ENCODE data around the gene KLF12. TPM values are rescaled to one million over a fixed set of nuclear protein-coding genes. Genes with fewer than 3 reads are reported as not detected.

KLF12 gene
- total RNA-seq, 1 experiment from 2014 or later = 9.7 TPM

- Histone ChIP-seq H2BK12ac (ENCODE audit: insufficient read length, low read depth, low read length) (no peak overlapping the region), H4K5ac (ENCODE audit: insufficient read length, low read depth, low read length) (no peak overlapping the region), H3T11ph (ENCODE audit: low read length) (no peak overlapping the region), H3K23me2 (ENCODE audit: insufficient read length, low read depth, low read length, poor library complexity, severe bottlenecking) (peaks cover 7% of the 10 kb centered on the region), H3K56ac (ENCODE audit: insufficient read length, low read depth, low read length) (no peak overlapping the region), H3K27ac (ENCODE audit: insufficient read length, low read depth, low read length) (no peak overlapping the region), H3K4me2 (ENCODE audit: insufficient read depth, insufficient read length, low read length) (no peak overlapping the region), H2AFZ (ENCODE audit: low read length) (no peak overlapping the region), H3K4me1 (ENCODE audit: insufficient read depth, low read length) (no peaks in the 10 kb centered on the region; the same call in 1 of the 2 replicates), H3K9me3 (ENCODE audit: control insufficient read depth, low read depth, low read length) (no peaks in the 10 kb centered on the region), H2BK5ac (ENCODE audit: insufficient read length, low read length) (no peak overlapping the region), H3K27me3 (ENCODE audit: insufficient read depth, low read length) (no peaks in the 10 kb centered on the region), H4K8ac (replicated peaks; ENCODE audit: insufficient read length, low read depth, low read length) (no peak overlapping the region), H3K23ac (ENCODE audit: insufficient read length, low read depth, low read length) (no peak overlapping the region), H2BK15ac (ENCODE audit: low read depth, low read length) (no peak overlapping the region), H3K14ac (ENCODE audit: insufficient read depth, low read length) (no peak overlapping the region), H3K79me1 (ENCODE audit: insufficient read depth, low read depth, low read length, poor library complexity, severe bottlenecking) (no peaks in the 10 kb centered on the region), H4K91ac (ENCODE audit: insufficient read length, low read depth, low read length) (no peak overlapping the region), H3K79me2 (ENCODE audit: insufficient read depth, low read length) (peaks cover 4% of the 10 kb centered on the region; the same call in 1 of the 2 replicates), H3K4ac (ENCODE audit: low read depth, low read length) (no peak overlapping the region), H2BK120ac (ENCODE audit: low read depth, low read length, poor library complexity, severe bottlenecking) (no peak overlapping the region), H2BK20ac (ENCODE audit: low read depth, low read length, poor library complexity, severe bottlenecking) (no peak overlapping the region), H3K9ac (ENCODE audit: extremely low read depth, insufficient read length, low read length) (no peak overlapping the region), H2AK5ac (ENCODE audit: insufficient read length, low read length) (no peak overlapping the region), H3K18ac (ENCODE audit: insufficient read length, low read depth, low read length) (no peak overlapping the region), H4K20me1 (ENCODE audit: control insufficient read depth, insufficient read depth, insufficient read length) (no peaks in the 10 kb centered on the region)
- Mint-ChIP-seq H3K27me3 (ENCODE audit: low read depth) (peaks cover 9% of the 10 kb centered on the region), H3K27ac (no peak overlapping the region), H3K9me3 (no peaks in the 10 kb centered on the region), H3K4me1 (peaks cover 17 to 26% of the 10 kb centered on the region in 2 experiments), H3K36me3 (ENCODE audit: insufficient read depth in 1 of 3, low read depth in 3 of 3) (no peaks in the 10 kb centered on the region), H3K4me3 (no peak overlapping the region; a peak in 1 of 5 replicates)
- DNase-seq = no peak
- TF ChIP-seq, protein P1, sequence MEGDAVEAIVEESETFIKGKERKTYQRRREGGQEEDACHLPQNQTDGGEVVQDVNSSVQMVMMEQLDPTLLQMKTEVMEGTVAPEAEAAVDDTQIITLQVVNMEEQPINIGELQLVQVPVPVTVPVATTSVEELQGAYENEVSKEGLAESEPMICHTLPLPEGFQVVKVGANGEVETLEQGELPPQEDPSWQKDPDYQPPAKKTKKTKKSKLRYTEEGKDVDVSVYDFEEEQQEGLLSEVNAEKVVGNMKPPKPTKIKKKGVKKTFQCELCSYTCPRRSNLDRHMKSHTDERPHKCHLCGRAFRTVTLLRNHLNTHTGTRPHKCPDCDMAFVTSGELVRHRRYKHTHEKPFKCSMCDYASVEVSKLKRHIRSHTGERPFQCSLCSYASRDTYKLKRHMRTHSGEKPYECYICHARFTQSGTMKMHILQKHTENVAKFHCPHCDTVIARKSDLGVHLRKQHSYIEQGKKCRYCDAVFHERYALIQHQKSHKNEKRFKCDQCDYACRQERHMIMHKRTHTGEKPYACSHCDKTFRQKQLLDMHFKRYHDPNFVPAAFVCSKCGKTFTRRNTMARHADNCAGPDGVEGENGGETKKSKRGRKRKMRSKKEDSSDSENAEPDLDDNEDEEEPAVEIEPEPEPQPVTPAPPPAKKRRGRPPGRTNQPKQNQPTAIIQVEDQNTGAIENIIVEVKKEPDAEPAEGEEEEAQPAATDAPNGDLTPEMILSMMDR (conservative IDR thresholded peaks at IDR 0.05) = no peak
- no CpG with 5 or more reads among the region's 5 CpGs for WGBS (ENCODE audit: extremely low coverage, insufficient read length, low lambda C conversion rate)
Measured at GRCh38 chr13:74129500-74130191, 4.6 kb downstream of the KLF12 start.

Data from H9 (cell line).